ENCODE measurements around the gene CASS4.

The CASS4 gene

DNA sequence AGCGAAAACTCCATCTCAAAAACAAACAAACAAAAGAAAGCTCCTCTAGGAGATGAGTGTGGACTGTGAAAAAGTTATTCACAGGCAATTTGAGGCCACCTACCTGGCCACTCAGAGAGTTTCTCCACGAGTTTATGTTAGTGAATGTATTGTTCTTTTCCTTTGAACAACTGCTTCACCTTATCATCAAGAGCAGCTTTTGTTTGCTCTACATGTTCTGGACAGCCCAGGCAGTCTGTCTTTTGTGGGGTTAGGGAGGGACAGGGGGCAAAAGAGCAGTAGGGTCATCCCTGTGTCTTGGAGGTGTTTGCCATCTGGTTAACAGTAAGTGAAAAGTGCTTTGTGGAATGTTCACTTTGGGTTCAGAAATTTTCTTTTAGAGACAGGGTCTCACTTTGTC, 8.0 kb downstream of the CASS4 start:
- no peak overlapping the region for H3K4me3 ChIP-seq (ENCODE audit: low read depth, low read length)
- TF ChIP-seq POLR2A (IDR thresholded peaks at IDR 0.05; ENCODE audit: extremely low read depth, insufficient read length) (no peak), MYC (IDR thresholded peaks at IDR 0.05; ENCODE audit: low read depth, low read length) (no peak), MAX (IDR thresholded peaks at IDR 0.05; ENCODE audit: low read depth, low read length) (no peak)
- TF ChIP-seq, protein P1, sequence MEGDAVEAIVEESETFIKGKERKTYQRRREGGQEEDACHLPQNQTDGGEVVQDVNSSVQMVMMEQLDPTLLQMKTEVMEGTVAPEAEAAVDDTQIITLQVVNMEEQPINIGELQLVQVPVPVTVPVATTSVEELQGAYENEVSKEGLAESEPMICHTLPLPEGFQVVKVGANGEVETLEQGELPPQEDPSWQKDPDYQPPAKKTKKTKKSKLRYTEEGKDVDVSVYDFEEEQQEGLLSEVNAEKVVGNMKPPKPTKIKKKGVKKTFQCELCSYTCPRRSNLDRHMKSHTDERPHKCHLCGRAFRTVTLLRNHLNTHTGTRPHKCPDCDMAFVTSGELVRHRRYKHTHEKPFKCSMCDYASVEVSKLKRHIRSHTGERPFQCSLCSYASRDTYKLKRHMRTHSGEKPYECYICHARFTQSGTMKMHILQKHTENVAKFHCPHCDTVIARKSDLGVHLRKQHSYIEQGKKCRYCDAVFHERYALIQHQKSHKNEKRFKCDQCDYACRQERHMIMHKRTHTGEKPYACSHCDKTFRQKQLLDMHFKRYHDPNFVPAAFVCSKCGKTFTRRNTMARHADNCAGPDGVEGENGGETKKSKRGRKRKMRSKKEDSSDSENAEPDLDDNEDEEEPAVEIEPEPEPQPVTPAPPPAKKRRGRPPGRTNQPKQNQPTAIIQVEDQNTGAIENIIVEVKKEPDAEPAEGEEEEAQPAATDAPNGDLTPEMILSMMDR (IDR thresholded peaks at IDR 0.05; ENCODE audit: low read depth, low read length), result no peak

DNA sequence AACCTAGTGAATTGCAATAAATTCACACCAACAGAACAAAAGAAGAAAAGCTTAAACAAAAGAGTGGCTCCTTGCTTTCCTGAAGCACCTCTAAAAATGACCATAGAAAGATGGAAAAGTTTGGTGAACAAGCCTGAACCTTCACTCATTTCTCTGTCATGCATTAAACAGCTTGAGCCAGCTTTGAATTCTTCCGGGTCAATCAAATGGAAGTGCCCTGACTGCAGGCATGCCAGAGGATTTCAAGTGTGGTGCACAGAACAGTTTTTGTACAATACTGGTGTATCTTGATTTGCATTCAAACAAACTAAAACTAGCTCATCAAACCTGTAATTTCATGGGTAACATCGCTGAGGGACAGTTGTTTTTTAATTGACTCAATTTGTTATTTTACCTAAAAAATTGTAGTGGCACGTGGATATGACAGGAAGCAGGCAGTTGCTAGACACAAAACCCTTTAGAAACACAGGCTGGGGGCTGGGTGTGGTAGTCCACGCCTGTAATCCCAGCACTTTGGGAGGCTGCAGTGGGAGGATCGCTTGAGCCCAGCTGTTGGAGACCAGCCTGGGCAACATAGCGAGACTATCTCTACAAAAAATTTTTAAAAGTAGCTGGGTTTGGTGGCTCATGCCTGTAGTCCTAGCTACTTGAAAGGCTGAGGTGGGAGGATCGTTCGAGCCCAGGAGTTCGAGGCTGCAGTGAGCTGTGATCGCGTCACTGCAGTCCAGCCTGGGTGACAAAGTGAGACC, 9.1 kb downstream of the CASS4 start:
- no peak overlapping the region for H3K4me3 ChIP-seq (ENCODE audit: low read depth, low read length)
- TF ChIP-seq MYC (IDR thresholded peaks at IDR 0.05; ENCODE audit: low read depth, low read length) (no peak), MAX (IDR thresholded peaks at IDR 0.05; ENCODE audit: low read depth, low read length) (no peak), POLR2A (IDR thresholded peaks at IDR 0.05; ENCODE audit: extremely low read depth, insufficient read length) (no peak)
- TF ChIP-seq, protein P1 (IDR thresholded peaks at IDR 0.05; ENCODE audit: low read depth, low read length), result no peak
- no peak for DNase-seq (ENCODE audit: low read depth)

More for the DNA sequence above, 8.0 kb downstream of the CASS4 start:
- no peak for DNase-seq (ENCODE audit: low read depth)

DNA sequence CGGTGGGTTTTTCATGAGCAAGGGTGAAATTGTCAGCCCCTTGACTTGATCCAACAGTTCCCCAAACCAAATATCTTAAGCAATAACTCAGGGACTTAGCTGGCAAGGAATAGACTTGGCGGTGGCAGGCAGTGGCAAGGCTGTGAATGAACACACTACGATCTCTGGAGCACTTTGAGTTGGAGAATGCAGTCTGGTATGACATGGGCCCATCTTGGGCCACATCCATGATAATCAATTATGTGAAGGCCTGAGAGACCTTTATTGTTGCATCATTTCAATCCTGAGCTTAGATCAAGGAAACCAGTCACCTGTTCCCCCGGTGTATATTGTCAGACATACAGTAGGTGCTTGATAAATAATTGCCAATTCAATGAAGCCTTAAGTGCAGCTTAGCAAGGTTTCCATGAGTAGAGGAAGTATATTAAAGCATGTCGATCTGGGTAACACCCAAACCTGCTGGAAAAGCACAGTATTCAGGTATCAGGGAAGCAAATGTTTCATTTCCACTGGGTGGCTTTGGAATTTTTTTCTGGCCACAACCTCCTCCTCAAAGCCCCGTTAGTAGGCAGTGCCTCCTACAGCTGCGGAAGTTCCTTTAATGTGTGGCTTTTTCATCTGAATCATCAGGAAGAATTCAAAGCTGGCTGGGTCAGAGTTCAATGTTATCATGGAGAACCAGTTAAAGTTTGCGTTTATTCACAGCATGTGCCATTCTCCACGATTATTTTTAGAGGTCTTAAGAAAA, 10.2 kb downstream of the CASS4 start:
- DNase-seq (ENCODE audit: low read depth), result peak; percentile 85
- 0 out of 2 replicates have a peak, but pooled peaks have one; percentile 16 for TF ChIP-seq MAX (IDR thresholded peaks at IDR 0.05; ENCODE audit: low read depth, low read length)
- no peak for TF ChIP-seq POLR2A (IDR thresholded peaks at IDR 0.05; ENCODE audit: extremely low read depth, insufficient read length)
- TF ChIP-seq, protein P1 (IDR thresholded peaks at IDR 0.05; ENCODE audit: low read depth, low read length), result no peak
- peak overlapping the region; percentile 51 for H3K4me3 ChIP-seq (ENCODE audit: low read depth, low read length)

- TF ChIP-seq MAX (IDR thresholded peaks at IDR 0.05; ENCODE audit: low read depth, low read length) (no peak), MYC (IDR thresholded peaks at IDR 0.05; ENCODE audit: low read depth, low read length) (no peak), POLR2A (IDR thresholded peaks at IDR 0.05; ENCODE audit: extremely low read depth, insufficient read length) (no peak)
- TF ChIP-seq, protein P1 (IDR thresholded peaks at IDR 0.05; ENCODE audit: low read depth, low read length), result no peak
- peak overlapping the region; percentile 51 for H3K4me3 ChIP-seq (ENCODE audit: low read depth, low read length)
- peak; percentile 74 for DNase-seq (ENCODE audit: low read depth)
Observed at GRCh38 chr20:56422824-56423189, 10.7 kb downstream of the CASS4 start.

DNA sequence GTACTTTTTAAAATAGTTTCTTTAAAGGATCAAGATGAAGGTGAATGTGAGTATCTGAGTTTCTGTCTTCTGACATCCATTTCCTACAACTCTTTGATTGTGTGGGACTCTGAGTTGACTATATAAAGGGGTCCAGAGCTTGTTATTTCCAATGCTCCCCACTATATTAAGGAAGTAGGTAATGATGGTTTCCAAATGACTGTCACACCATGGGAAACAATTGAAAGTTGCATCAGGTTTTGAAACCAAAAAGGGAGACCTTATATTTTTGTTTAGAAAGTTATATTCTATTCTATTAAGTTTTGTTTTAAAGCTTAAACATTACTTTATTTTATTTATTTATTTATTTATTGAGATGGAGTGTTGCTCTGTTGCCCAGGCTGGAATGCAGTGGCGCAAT, 11.2 kb downstream of the CASS4 start:
- peak overlapping the region; percentile 51 for H3K4me3 ChIP-seq (ENCODE audit: low read depth, low read length)
- DNase-seq (ENCODE audit: low read depth), result no peak
- TF ChIP-seq, protein P1 (IDR thresholded peaks at IDR 0.05; ENCODE audit: low read depth, low read length), result no peak
- no peak for TF ChIP-seq MAX (IDR thresholded peaks at IDR 0.05; ENCODE audit: low read depth, low read length)
- no peak for TF ChIP-seq POLR2A (IDR thresholded peaks at IDR 0.05; ENCODE audit: extremely low read depth, insufficient read length)
- no peak for TF ChIP-seq MYC (IDR thresholded peaks at IDR 0.05; ENCODE audit: low read depth, low read length)

Measured in NB4 (cell line).